Activated CD4-positive, CD25-positive, alpha-beta regulatory T cell (primary cell): ENCODE results near the gene UBE2M.
"Not testable (repeated sequence)": the region's sequence is repeated elsewhere in the genome, so short reads cannot be mapped to it uniquely, and the experiment has no call there.

Source experiments
- DNase-seq, 4 experiments: peaks; one replicate each; lab custom pipeline; 2025; lab: John Stamatoyannopoulos, UW

Gene UBE2M

DNA sequence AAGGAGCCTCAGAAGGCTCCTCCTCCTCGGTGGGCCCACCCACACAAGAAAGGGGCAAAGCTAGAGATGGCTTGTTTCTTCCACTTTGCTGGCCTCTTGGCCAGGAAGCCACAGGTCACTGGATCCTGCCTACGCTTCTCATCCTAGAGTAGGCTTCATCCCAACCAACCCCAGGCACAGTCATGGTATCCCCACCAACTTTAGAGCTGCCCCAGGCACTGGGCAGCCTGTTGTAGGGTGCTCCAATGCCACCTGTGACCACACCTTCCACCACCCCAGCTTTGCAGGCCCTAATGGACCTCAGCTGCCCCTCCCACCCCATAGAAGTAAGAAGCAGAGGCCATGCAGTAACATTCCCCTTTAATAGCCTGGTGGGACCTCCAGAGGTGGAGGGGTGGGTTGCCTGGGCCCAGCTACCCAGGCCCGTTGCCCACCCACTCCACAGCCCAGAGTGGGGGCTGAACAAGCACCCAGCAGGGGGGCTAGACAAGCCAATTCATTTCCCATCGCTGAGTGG is 3.0 kb downstream of the UBE2M start:
- no peak for DNase-seq

DNA sequence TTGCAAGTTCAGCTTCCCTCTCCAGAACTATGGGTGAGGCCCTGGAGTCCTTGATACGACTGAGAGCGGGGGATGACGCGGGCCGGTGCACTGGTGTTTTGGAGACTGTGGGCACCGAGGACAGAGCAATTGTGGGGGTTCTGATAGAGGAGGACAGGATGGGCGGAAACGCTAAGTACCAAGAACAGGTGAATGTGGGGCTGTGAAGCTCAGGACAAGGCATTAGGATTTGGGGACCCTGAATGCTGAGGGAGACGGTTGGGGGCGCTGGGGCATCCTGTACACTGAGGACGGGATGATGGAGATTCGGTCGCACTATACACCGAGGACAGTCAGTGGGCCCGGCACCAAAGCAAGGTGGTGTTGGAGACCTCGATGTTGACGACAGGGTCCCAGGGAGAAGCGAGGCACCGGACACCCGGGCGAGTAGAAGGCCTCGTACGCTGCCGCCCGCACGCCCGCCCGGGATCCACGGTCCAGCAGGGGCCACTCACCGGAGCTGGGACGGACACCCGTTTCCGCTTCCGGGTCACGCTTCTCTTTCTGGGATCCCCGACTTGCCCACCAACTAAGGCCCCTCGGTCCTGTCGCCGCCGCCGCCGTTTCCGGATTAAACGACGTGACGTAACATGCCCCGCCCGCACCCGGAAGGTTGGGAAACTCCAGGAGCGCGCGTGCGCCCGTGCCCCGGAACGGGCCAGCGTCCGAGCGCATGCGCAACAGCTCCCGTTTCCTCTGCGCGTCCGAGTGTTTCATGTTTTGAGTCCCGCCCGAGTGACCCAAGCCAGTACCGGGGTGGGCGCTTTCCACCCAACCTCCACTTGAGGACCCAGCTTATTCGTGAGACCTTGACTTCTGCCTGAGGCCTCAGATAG is 3.7 kb downstream of the UBE2M start, which contains the start of gene CHMP2A:
TSS of gene CHMP2A (minus strand) at position 612 of the 875 bp plus-strand sequence. CDS start 893 bp downstream, outside the sequence.
- no peak for DNase-seq

DNA sequence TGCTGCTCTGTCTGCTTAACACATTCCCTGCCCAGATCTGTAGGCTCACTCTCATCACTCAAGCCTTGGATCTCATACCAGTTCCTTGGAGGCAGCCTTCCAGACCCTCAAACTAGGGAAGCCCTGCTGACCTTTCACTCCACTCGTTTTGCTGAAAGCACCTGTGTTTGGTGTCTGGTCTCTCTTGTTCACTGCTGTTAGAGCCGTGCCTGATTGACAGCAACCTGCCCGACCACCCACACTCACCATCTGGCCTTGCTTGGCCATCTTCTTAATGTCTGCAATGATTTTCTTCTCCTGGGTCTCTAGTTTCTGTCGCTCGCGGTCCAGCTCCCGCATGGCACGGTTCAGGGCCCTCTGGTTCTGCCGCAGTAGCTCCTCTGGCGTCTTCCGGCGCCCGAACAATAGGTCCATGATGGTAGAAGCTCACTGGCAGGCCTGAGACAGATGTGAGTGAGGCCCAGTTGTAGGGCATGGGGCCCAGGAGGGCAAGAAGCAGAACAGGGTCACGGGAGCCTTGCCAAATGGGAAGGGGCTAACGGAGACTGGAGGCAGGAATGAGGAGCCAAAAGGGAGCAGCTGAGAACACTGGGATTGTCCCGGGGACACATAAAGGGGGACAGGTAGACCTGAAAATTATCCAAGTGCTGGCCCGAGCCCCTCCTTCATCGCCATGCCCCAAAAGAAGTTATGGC is 4.5 kb downstream of the UBE2M start:
- DNase-seq = no peak

DNA sequence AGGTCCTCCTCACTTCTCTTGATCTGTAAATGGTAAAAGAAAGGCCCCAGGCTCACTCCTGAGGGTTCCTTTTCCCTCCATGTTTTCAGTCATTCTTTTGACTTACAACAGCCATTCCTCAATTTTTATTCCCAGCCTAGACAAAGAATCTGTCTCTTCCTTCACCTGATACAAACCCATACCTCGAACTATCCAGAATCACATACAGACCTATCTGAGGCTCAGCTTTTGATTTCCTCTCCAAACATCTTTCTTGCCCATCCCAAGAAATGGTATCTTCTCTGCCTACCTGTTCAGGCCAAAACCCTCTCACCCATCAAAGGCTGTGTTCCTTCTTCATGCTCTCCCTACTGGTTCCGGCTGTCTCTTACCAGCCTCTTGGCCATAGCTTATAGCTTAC is 5.8 kb downstream of the UBE2M start:
- DNase-seq = no peak

DNA sequence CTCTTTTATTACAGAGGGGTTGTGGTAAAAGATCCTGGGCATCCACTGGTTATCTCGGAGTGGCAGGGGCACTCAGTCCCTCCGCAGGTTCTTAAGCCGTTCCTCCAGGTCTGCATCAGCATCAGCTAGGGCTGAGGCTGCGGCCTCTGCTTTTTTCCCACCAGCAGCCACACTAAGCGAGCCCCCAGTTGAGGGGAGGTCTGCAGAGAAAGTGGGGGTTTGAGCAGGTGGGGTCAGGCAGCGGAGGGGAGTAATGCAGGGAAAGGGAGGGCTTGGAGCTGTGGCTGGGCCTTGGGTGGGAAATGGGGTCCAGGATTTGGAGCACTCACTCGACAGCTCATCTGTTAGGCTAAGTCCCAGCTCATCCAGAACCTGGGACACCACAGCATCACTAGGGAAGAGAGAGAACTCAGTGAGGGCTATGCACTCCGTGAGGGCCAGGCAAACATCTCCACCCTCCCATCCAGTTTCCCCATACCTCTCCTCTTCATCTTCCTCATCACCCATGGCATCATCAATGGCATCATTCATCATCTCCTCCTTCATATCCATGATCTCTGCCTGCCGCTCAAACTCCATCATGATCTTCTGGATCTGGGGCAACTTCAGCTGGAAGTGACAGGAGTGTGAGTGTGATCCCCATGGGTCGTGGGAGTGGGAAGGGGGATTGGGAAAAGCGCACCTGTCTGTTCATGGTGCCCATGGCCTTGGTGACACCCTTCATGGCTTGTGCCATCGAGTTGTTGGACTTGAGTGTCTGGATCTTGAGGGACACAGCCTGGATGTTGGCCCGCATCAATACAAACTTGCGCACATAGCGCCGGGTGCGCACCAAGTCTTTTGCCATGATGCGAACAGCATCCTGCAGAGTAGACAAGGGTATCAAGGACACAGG is 6.6 kb downstream of the UBE2M start:
- DNase-seq = no peak

GRCh38 chr19:58551123-58551497 is 7.3 kb downstream of the UBE2M start:
- DNase-seq = no peak

GRCh38 chr19:58550362-58551122 is 7.9 kb downstream of the UBE2M start:
- DNase-seq = no peak

DNA sequence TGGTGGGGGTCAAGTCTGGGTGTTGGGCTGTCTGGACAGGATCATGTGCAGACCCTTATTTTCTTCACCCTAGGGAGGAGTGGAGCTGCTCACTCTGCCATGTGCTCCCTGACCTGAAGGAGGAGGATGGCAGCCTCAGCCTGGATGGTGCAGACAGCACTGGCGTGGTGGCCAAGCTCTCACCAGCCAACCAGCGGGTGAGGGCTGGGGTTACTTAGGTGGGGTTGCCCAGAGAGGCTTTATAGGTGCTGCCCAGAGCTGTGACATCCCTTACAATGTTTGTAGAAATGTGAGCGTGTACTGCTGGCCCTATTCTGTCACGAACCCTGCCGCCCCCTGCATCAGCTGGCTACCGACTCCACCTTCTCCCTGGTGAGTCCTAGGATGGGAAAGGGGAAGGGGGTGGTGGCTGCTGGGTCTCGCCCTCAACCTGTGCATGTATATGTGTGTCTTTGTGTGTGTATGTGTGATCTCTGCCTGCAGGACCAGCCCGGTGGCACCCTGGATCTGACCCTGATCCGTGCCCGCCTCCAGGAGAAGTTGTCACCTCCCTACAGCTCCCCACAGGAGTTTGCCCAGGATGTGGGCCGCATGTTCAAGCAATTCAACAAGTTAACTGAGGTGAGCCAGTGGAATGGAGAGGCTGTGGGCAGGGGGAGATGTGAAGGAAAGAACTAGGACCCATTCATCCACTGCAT is 8.6 kb downstream of the UBE2M start:
- no peak for DNase-seq

GRCh38 chr19:58548859-58549663 is 9.3 kb downstream of the UBE2M start:
- no peak for DNase-seq

GRCh38 chr19:58547323-58548312 is 10.8 kb downstream of the UBE2M start:
- no peak for DNase-seq

- DNase-seq = no peak
Observed at GRCh38 chr19:58546019-58546530, 12.3 kb downstream of the UBE2M start.

DNA sequence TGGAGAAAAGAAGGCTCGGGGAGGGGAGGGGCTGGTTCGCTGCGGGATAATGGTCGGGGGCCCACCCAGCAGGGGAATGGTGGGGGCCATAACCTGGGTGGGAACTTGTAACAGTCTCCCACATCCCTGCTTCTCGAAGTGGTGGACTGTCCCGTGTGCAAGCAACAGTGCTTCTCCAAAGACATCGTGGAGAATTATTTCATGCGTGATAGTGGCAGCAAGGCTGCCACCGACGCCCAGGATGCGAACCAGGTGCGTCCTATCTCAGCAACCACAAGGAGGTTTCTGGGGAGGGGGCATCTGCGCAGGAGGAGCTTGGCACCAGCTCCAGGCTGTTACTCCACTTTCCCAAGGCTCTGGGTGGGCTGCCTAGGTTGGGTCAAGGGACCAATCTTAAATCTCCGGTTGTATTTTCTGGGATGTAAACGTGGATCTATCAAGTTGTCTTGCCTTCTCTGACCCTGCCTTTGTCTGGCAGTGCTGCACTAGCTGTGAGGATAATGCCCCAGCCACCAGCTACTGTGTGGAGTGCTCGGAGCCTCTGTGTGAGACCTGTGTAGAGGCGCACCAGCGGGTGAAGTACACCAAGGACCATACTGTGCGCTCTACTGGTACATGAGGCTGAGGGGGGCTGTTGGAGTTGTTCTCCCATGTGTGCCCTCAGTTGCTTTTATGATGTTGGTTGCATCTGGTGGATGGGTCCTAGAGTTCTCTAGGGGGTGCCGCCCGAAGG is 13.0 kb downstream of the UBE2M start:
- no peak for DNase-seq

DNA sequence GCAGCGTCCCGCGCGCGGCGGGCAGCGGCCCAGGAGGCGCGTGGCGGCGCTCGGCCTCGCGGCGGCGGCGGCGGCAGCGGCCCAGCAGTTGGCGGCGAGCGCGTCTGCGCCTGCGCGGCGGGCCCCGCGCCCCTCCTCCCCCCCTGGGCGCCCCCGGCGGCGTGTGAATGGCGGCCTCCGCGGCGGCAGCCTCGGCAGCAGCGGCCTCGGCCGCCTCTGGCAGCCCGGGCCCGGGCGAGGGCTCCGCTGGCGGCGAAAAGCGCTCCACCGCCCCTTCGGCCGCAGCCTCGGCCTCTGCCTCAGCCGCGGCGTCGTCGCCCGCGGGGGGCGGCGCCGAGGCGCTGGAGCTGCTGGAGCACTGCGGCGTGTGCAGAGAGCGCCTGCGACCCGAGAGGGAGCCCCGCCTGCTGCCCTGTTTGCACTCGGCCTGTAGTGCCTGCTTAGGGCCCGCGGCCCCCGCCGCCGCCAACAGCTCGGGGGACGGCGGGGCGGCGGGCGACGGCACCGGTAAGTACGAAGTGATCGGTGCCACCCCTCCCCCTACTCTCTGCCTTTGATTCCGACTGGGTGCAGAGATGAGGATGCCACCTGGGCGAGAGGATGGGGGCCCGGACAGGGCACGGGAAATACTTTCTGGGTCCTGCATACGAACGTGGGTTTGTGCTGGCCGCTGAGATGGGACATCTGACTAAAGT is 13.7 kb downstream of the UBE2M start:
- DNase-seq = no peak

DNA sequence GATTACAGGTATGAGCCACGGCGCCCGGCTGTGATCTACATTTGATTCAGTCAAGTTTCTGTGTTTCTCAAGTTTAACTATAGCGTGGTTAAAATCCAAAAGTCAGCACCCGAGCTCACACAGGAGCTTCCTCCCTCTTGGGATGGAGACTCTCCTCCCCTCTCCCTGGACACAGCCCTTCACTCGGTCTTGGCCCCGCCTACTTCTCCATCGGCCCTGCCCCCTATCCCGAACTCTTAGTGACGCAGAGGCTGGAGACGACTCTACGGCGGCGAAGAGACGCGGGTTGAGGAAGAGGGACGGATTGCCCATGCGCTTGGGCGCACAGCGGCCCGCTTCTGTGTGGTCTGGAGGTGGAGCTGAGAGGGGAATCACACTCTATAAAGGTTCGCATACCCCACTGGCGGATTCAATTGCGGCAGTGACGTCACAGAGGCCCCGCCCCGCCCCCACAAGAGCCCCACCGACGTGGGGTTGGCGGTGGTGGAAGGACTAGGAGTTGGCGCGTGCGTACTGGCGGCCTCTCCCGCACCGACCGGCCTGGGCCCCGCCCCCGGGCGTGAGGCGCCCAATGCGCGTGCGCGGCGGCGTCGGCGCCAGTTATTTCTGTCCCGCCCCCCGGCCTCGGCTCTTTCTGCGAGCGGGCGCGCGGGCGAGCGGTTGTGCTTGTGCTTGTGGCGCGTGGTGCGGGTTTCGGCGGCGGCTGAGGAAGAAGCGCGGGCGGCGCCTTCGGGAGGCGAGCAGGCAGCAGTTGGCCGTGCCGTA is 14.4 kb downstream of the UBE2M start, which contains the start of gene TRIM28:
TSS of gene TRIM28 (plus strand) at position 239 of the 765 bp plus-strand sequence. CDS start 694 bp downstream, outside the sequence.
- DNase-seq = no peak

- DNase-seq = not testable (repeated sequence)
Observed at GRCh38 chr19:58542641-58543372, 15.6 kb downstream of the UBE2M start.
